ENCODE results near the gene C16orf89.

- TF ChIP-seq POLR2A (IDR thresholded peaks at IDR 0.05; ENCODE audit: extremely low read depth, insufficient read length) (no peak), CTCF (IDR thresholded peaks at IDR 0.05; ENCODE audit: low read depth, low read length) (no peak), MYC (IDR thresholded peaks at IDR 0.05; ENCODE audit: low read depth, low read length) (no peak), MAX (IDR thresholded peaks at IDR 0.05; ENCODE audit: low read depth, low read length) (no peak)
Measured at GRCh38 chr16:5069048-5069447, 3.3 kb upstream of the C16orf89 start.

Data from NB4 (cell line).